Natural killer cell (primary cell): ENCODE data around the gene CDH23. TPM values are rescaled to one million over a fixed set of nuclear protein-coding genes. Genes with fewer than 3 reads are reported as not detected.

Experiments
- ATAC-seq, 3 donors: fragments of 150-1000 bp in 2 of 3; fragments of 200-7000 bp in 1 of 3; cut with Tn5 transposase; 1 replicate in 1 of 3; 2 replicates in 2 of 3; pipeline ENCODE4 v1.10.0; 2021; ENCODE audit warnings: mild to moderate bottlenecking in 2 of 3, moderate library complexity in 2 of 3
- DNase-seq, 2 donors: peaks; one replicate each; pipeline versions ENCODE4 v3.0.0 to v3.0.0-alpha.2; 2013 to 2021; ENCODE audit warnings: mixed read lengths in 1 of 2
- H3K27ac ChIP-seq: one replicate; pipeline ENCODE4 v1.5.1; 2013; ENCODE audit warnings: mild to moderate bottlenecking, low read length
- H3K27me3 ChIP-seq: one replicate; pipeline ENCODE4 v1.6.1; 2013; ENCODE audit warnings: low read length; ENCODE audit not compliant: control insufficient read depth, insufficient read depth
- H3K36me3 ChIP-seq: one replicate; pipeline ENCODE4 v1.6.1; 2013; ENCODE audit warnings: low read length; ENCODE audit not compliant: control insufficient read depth, insufficient read depth
- H3K4me1 ChIP-seq: one replicate; pipeline ENCODE4 v1.6.1; 2013; ENCODE audit warnings: low read length; ENCODE audit not compliant: control insufficient read depth, insufficient read depth
- H3K4me3 ChIP-seq: one replicate; pipeline ENCODE4 v1.5.1; 2013; ENCODE audit warnings: low read length
- H3K9me3 ChIP-seq: one replicate; pipeline ENCODE4 v1.6.1; 2013; ENCODE audit warnings: low read length; ENCODE audit not compliant: control insufficient read depth, insufficient read depth
- H3K27ac Mint-ChIP-seq, 2 donors: one replicate each; pipeline ENCODE4 v1.8.0; 2022; ENCODE audit warnings: mild to moderate bottlenecking in 2 of 2, mixed read lengths in 2 of 2, moderate library complexity in 1 of 2
- H3K27me3 Mint-ChIP-seq, 2 donors: one replicate each; pipeline ENCODE4 v1.8.0; 2022; ENCODE audit warnings: low read depth in 2 of 2, mixed read lengths in 2 of 2
- H3K36me3 Mint-ChIP-seq: one replicate; pipeline ENCODE4 v1.8.0; 2022; ENCODE audit warnings: mixed read lengths
- H3K4me1 Mint-ChIP-seq, 2 donors: one replicate each; pipeline ENCODE4 v1.8.0; 2022; ENCODE audit warnings: mixed read lengths in 2 of 2
- H3K4me3 Mint-ChIP-seq: one replicate; pipeline ENCODE4 v1.8.0; 2022; ENCODE audit warnings: mild to moderate bottlenecking, moderate library complexity, mixed read lengths
- H3K9me3 Mint-ChIP-seq, 2 donors: one replicate each; pipeline ENCODE4 v1.8.0; 2022; ENCODE audit warnings: mixed read lengths in 2 of 2
- WGBS: methylation state at CpG from one replicate; pipeline ENCODE4 v1.1.7; 2013; ENCODE audit warnings: missing lambda C conversion rate; ENCODE audit not compliant: insufficient coverage; 5-methylcytosine and 5-hydroxymethylcytosine counted together
- intact Hi-C: fragments of 100-400 bp; cut with micrococcal nuclease; formaldehyde crosslinking; loops from one replicate; pipeline ENCODE4 v1.14.2; 2022
- total RNA-seq, 4 donors: library from RNA; stranded (reverse); fragments of 120-200 nt in 1 of 4; gene quantifications; one replicate each; pipeline versions ENCODE4 v1.2.3 to v1.2.4, GENCODE V29; 2013 to 2022
- TF ChIP-seq, protein P1 (sequence below): fragments of 200-600 bp; IDR thresholded peaks from one replicate; pipeline ENCODE4 v1.8.0; 2022; ENCODE audit warnings: antibody characterized with exemption

Gene CDH23
- total RNA-seq, 3 donors from 2014 or later (not counting 1 experiment from before 2014, with no cell fraction given), result 1.2 to 6.0 (median 4.3) TPM

DNA sequence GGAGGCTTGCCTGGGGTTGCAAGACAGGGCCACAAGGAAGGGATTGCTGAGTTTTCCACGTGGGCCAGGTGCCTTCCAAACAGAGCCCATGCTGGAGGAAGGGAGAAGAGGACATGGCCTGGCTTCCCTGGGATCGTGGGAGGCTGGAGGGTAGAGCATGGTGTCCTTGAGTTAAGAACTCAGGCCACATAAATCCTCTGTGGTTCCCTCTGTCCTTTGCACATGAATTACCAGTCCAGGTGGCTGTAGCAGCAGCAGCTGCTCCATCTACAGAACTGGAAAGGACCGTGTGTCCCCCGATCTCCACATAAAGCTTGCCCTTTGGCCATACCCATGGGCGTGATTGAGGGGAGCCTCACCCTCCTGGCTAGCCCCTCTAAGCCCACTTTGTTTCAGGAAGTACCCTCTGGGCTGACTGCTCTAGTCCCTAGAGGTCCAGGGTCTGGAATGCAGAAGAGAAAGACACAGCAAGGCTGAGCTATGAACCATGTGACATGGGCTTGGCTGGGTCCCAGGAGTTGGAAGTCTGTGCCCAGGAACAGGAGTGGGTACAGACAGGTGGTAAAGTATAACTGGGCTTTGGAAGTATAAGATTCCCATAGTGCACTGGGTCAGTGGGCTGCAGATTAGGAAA is 237.9 kb downstream of the CDH23 start:
- Histone ChIP-seq H3K27me3 (no peaks in the 10 kb centered on the region), H3K4me3 (no peak overlapping the region), H3K36me3 (no peaks in the 10 kb centered on the region), H3K4me1 (peaks cover 19% of the 10 kb centered on the region), H3K27ac (no peak overlapping the region), H3K9me3 (no peaks in the 10 kb centered on the region)
- H3K4me3 Mint-ChIP-seq, result no peak overlapping the region
- intact Hi-C loops, result no loop called here
- WGBS, result 61% methylated on average over 5 of the region's 5 CpGs
- no peaks in the 10 kb centered on the region for H3K27me3 Mint-ChIP-seq
- ATAC-seq, result no peak
- no peak overlapping the region for H3K27ac Mint-ChIP-seq
- TF ChIP-seq, protein P1, sequence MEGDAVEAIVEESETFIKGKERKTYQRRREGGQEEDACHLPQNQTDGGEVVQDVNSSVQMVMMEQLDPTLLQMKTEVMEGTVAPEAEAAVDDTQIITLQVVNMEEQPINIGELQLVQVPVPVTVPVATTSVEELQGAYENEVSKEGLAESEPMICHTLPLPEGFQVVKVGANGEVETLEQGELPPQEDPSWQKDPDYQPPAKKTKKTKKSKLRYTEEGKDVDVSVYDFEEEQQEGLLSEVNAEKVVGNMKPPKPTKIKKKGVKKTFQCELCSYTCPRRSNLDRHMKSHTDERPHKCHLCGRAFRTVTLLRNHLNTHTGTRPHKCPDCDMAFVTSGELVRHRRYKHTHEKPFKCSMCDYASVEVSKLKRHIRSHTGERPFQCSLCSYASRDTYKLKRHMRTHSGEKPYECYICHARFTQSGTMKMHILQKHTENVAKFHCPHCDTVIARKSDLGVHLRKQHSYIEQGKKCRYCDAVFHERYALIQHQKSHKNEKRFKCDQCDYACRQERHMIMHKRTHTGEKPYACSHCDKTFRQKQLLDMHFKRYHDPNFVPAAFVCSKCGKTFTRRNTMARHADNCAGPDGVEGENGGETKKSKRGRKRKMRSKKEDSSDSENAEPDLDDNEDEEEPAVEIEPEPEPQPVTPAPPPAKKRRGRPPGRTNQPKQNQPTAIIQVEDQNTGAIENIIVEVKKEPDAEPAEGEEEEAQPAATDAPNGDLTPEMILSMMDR, result no peak
- H3K36me3 Mint-ChIP-seq, result no peaks in the 10 kb centered on the region
- no peak for DNase-seq
- H3K9me3 Mint-ChIP-seq, result no peaks in the 10 kb centered on the region
- peaks cover 5 to 9% of the 10 kb centered on the region in 2 donors for H3K4me1 Mint-ChIP-seq

DNA sequence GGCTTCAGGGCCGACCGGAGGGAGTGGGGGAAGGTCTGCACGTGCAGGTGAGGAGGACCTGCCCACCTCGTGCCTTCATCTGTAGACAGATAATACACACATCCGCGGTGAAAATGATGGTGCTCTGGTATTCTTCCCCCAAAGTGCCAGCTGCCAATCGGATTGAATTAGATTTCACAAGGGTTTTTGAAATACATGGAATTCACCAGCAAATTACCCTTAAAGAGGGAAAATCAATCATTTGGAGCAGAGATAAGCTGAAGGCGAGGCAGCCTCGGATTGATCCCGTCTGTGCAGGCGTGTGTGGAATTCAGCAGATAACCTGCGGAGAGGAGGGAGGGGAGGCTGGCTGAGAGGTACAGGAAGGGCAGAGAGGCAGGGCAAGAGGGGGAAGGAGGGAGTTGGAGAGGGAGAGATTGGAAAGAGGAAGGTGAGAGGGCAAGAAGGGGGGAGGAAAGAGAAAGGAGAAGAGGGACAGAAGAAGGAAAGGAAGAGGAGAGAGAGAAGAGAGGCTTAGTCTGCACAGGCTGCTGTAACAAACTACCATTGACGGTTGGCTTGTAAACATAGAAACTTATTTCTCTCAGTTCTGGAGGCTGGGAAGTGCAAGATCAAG is 238.6 kb downstream of the CDH23 start:
- H3K9me3 Mint-ChIP-seq, result no peaks in the 10 kb centered on the region
- ATAC-seq, result no peak
- peaks cover 5 to 9% of the 10 kb centered on the region in 2 donors for H3K4me1 Mint-ChIP-seq
- intact Hi-C loops, result no loop called here
- Histone ChIP-seq H3K9me3 (no peaks in the 10 kb centered on the region), H3K36me3 (no peaks in the 10 kb centered on the region), H3K27me3 (no peaks in the 10 kb centered on the region), H3K27ac (no peak overlapping the region), H3K4me1 (peaks cover 19% of the 10 kb centered on the region), H3K4me3 (no peak overlapping the region)
- H3K36me3 Mint-ChIP-seq, result no peaks in the 10 kb centered on the region
- TF ChIP-seq, protein P1, result no peak
- no peaks in the 10 kb centered on the region for H3K27me3 Mint-ChIP-seq
- H3K4me3 Mint-ChIP-seq, result no peak overlapping the region
- no peak for DNase-seq
- no peak overlapping the region for H3K27ac Mint-ChIP-seq
- 72% methylated on average over 13 of the region's 13 CpGs for WGBS

DNA sequence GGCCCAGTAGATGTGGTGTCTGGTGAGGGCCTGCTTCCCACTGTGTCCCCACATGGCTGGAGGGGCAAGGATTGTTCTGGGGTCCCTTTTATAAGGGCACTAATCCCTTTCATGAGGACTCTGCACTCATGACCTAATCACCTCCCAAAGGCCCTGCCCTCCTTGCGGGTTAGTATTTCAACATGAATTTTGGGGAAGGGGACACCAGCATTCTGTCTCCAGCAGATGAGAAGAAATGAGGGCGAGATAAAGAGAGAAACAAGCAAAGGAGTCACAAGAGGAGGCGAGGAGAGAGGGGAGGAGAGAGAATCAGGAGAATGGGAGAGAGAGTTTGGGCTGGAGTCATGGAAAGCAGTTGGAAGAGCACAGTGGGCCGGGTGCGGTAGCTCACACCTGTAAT is 239.1 kb downstream of the CDH23 start:
- Mint-ChIP-seq H3K9me3 (no peaks in the 10 kb centered on the region), H3K27me3 (no peaks in the 10 kb centered on the region), H3K4me1 (peaks cover 5 to 9% of the 10 kb centered on the region in 2 donors), H3K36me3 (no peaks in the 10 kb centered on the region), H3K4me3 (no peak overlapping the region), H3K27ac (no peak overlapping the region)
- no peaks in the 10 kb centered on the region for H3K36me3 ChIP-seq
- H3K27me3 ChIP-seq, result no peaks in the 10 kb centered on the region
- H3K4me3 ChIP-seq, result no peak overlapping the region
- 92% methylated on average over 5 of the region's 5 CpGs for WGBS
- DNase-seq, result no peak
- intact Hi-C loops, result no loop called here
- TF ChIP-seq, protein P1, result no peak
- no peaks in the 10 kb centered on the region for H3K9me3 ChIP-seq
- H3K27ac ChIP-seq, result no peak overlapping the region
- H3K4me1 ChIP-seq, result peaks cover 19% of the 10 kb centered on the region
- no peak for ATAC-seq
